Hepatocyte (in vitro differentiated cells): Measurements from ENCODE around the gene ZIC5.

Experiments
- EZH2 ChIP-seq: fragments of 200-600 bp; sonication (generic); IDR thresholded peaks from 2 replicates; pipeline ENCODE4 v1.6.1; 2016; ENCODE audit warnings: antibody characterized with exemption, mild to moderate bottlenecking, borderline replicate concordance
- EZH2phosphoT487 ChIP-seq: fragments of 200-600 bp; sonication (generic); IDR thresholded peaks from one replicate; pipeline ENCODE4 v1.6.1; 2018; ENCODE audit warnings: antibody characterized with exemption, mild to moderate bottlenecking, low read depth, moderate library complexity; ENCODE audit not compliant: unreplicated experiment, severe bottlenecking
- TF ChIP-seq, protein P1 (sequence below): fragments of 200-600 bp; sonication (generic); IDR thresholded peaks from 2 replicates; pipeline ENCODE4 v1.5.1; 2016; ENCODE audit warnings: antibody characterized with exemption, mild to moderate bottlenecking; ENCODE audit not compliant: poor library complexity

DNA sequence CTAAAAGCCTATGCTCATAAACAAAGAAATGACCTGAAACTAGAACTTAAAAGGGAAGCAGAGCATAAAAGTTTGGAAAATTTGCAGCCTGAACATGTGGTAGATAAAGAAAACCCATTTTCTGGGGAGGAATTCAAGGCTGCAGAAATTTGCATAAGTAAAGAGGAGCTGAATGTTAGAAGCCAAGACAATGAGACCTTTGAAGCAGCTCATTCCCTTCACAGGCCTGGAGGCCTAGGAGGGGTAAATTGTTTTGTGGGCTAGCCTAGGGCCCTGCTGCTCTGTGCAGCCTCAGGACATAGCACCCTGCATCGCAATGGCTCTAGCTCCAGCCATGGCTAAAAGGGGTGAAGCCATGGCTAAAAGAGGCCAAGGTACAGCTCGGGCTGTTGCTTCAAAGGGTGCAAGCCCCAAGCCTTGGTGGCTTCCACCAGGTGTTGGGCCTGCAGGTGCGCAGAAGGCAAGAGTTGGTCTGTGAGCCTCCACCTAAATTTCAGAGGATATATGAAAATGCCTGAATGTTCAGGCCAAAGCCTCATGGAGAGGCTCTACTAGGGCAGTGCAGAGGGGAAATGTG is 48.3 kb upstream of the ZIC5 start:
- TF ChIP-seq, protein P1, sequence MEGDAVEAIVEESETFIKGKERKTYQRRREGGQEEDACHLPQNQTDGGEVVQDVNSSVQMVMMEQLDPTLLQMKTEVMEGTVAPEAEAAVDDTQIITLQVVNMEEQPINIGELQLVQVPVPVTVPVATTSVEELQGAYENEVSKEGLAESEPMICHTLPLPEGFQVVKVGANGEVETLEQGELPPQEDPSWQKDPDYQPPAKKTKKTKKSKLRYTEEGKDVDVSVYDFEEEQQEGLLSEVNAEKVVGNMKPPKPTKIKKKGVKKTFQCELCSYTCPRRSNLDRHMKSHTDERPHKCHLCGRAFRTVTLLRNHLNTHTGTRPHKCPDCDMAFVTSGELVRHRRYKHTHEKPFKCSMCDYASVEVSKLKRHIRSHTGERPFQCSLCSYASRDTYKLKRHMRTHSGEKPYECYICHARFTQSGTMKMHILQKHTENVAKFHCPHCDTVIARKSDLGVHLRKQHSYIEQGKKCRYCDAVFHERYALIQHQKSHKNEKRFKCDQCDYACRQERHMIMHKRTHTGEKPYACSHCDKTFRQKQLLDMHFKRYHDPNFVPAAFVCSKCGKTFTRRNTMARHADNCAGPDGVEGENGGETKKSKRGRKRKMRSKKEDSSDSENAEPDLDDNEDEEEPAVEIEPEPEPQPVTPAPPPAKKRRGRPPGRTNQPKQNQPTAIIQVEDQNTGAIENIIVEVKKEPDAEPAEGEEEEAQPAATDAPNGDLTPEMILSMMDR: no peak
- TF ChIP-seq EZH2 (no peak), EZH2phosphoT487 (no peak)
